Astrocyte (in vitro differentiated cells and primary cell): ENCODE results near the gene SH3RF1. TPM values are rescaled to one million over a fixed set of nuclear protein-coding genes. Genes with fewer than 3 reads are reported as not detected.

ENCODE experiments used
- DNase-seq: peaks from one replicate; pipeline ENCODE4 v3.0.0-alpha.2; 2010; ENCODE audit warnings: low read depth
- FAIRE-seq: peaks from 2 replicates; lab custom pipeline; 2011; peaks lifted over from hg19 to GRCh38; lab: Jason Lieb, UNC
- H2AFZ ChIP-seq: 2 replicates; pipeline ENCODE4 v1.6.0; 2012; ENCODE audit warnings: low read depth, low read length, inconsistent platforms
- H3K27ac ChIP-seq: 2 replicates; pipeline ENCODE4 v1.5.1; 2011; ENCODE audit warnings: low read depth, low read length, inconsistent platforms
- H3K27me3 ChIP-seq: 2 replicates; pipeline ENCODE4 v1.6.0; 2011; ENCODE audit warnings: low read length, inconsistent platforms; ENCODE audit not compliant: insufficient read depth
- H3K36me3 ChIP-seq: 2 replicates; pipeline ENCODE4 v1.5.1; 2011; ENCODE audit warnings: low read length, inconsistent platforms; ENCODE audit not compliant: insufficient read depth
- H3K4me1 ChIP-seq: 2 replicates; pipeline ENCODE4 v1.5.1; 2011; ENCODE audit warnings: low read length, inconsistent platforms; ENCODE audit not compliant: insufficient read depth
- H3K4me2 ChIP-seq: 2 replicates; pipeline ENCODE4 v1.6.0; 2012; ENCODE audit warnings: low read length, inconsistent platforms
- H3K4me3 ChIP-seq: 2 replicates; pipeline ENCODE4 v1.5.1; 2011; ENCODE audit warnings: low read depth, mild to moderate bottlenecking, low read length, inconsistent platforms; ENCODE audit not compliant: insufficient read depth
- H3K79me2 ChIP-seq: 2 replicates; pipeline ENCODE4 v1.6.0; 2012; ENCODE audit warnings: mild to moderate bottlenecking, low read length, inconsistent platforms; ENCODE audit not compliant: insufficient read depth
- H3K9ac ChIP-seq: 2 replicates; pipeline ENCODE4 v1.6.0; 2012; ENCODE audit warnings: mild to moderate bottlenecking, low read length, inconsistent platforms
- H3K9me3 ChIP-seq: 2 replicates; pipeline ENCODE4 v1.5.1; 2012; ENCODE audit warnings: low read depth, mild to moderate bottlenecking, low read length, inconsistent platforms; ENCODE audit not compliant: insufficient read depth
- H4K20me1 ChIP-seq: 2 replicates; pipeline ENCODE4 v1.6.0; 2012; ENCODE audit warnings: low read length, inconsistent platforms; ENCODE audit not compliant: insufficient read depth
- H3K27ac Mint-ChIP-seq: one replicate; pipeline ENCODE4 v1.8.0; 2021; ENCODE audit warnings: mild to moderate bottlenecking, mixed read lengths; ENCODE audit not compliant: unreplicated experiment
- H3K27me3 Mint-ChIP-seq: one replicate; pipeline ENCODE4 v1.8.0; 2021; ENCODE audit warnings: low read depth, mixed read lengths; ENCODE audit not compliant: unreplicated experiment
- H3K36me3 Mint-ChIP-seq: one replicate; pipeline ENCODE4 v1.8.0; 2021; ENCODE audit warnings: low read depth, mixed read lengths; ENCODE audit not compliant: unreplicated experiment
- H3K4me1 Mint-ChIP-seq: one replicate; pipeline ENCODE4 v1.8.0; 2021; ENCODE audit warnings: low read depth, mixed read lengths; ENCODE audit not compliant: unreplicated experiment
- H3K4me3 Mint-ChIP-seq: one replicate; pipeline ENCODE4 v1.8.0; 2021; ENCODE audit warnings: mild to moderate bottlenecking, moderate library complexity, mixed read lengths; ENCODE audit not compliant: unreplicated experiment
- H3K9me3 Mint-ChIP-seq: one replicate; pipeline ENCODE4 v1.8.0; 2021; ENCODE audit warnings: mild to moderate bottlenecking, mixed read lengths; ENCODE audit not compliant: unreplicated experiment
- CTCF ChIP-seq: IDR thresholded peaks from 2 replicates; pipeline ENCODE4 v1.5.1; 2011; ENCODE audit warnings: low read depth, mild to moderate bottlenecking, inconsistent platforms, low read length, moderate library complexity; ENCODE audit not compliant: insufficient read depth
- EZH2 ChIP-seq: IDR thresholded peaks from 2 replicates; pipeline ENCODE4 v1.6.1; 2012; ENCODE audit warnings: mild to moderate bottlenecking, low read length, inconsistent platforms; ENCODE audit not compliant: insufficient read depth
- total RNA-seq: library from RNA; stranded (reverse); gene quantifications from 2 replicates; pipeline ENCODE4 v1.2.1, GENCODE V29; 2021

Gene SH3RF1
- total RNA-seq, 1 donor from 2014 or later, result 25.9 TPM

DNA sequence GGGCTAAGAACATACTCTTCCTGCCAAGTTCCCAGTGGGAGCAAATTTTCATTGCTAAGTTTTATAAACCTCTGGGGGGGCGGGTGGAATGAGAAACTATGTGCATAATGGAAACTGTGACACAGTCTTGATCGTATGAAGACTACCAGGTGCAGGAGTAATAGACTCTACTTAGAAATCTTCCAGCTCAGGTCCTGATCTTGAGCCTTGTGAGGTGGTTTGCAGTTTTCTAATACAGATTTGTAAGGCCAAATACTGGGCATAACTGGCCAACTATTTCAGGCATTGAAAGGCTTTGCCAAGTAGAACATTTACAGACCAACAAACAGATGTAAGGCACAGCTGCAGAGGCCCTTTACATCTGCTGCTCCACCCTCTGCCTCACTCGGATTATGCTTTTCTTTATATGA lies 171.0 kb downstream of the SH3RF1 start:
- H3K4me2 ChIP-seq, result no peak overlapping the region
- FAIRE-seq (no peak), DNase-seq (peak; percentile 79)
- H3K4me3 Mint-ChIP-seq, result no peak overlapping the region
- H4K20me1 ChIP-seq, result peaks cover 13% of the 10 kb centered on the region
- peaks cover 19% of the 10 kb centered on the region for H3K36me3 Mint-ChIP-seq
- H3K9me3 ChIP-seq, result no peaks in the 10 kb centered on the region
- H3K27ac Mint-ChIP-seq, result no peak overlapping the region
- H3K27ac ChIP-seq, result peak overlapping the region; percentile 45
- no peaks in the 10 kb centered on the region for H3K27me3 Mint-ChIP-seq
- H3K4me3 ChIP-seq, result no peak overlapping the region
- H3K27me3 ChIP-seq, result no peaks in the 10 kb centered on the region
- no peaks in the 10 kb centered on the region for H3K9me3 Mint-ChIP-seq
- no peak overlapping the region for H3K9ac ChIP-seq
- peaks cover 26% of the 10 kb centered on the region for H3K4me1 Mint-ChIP-seq
- TF ChIP-seq EZH2, result no peak
- TF ChIP-seq CTCF, result no peak
- peaks cover 33% of the 10 kb centered on the region for H3K79me2 ChIP-seq
- H2AFZ ChIP-seq, result no peak overlapping the region
- H3K4me1 ChIP-seq, result peaks cover 26% of the 10 kb centered on the region
- H3K36me3 ChIP-seq, result peaks cover 35% of the 10 kb centered on the region

DNA sequence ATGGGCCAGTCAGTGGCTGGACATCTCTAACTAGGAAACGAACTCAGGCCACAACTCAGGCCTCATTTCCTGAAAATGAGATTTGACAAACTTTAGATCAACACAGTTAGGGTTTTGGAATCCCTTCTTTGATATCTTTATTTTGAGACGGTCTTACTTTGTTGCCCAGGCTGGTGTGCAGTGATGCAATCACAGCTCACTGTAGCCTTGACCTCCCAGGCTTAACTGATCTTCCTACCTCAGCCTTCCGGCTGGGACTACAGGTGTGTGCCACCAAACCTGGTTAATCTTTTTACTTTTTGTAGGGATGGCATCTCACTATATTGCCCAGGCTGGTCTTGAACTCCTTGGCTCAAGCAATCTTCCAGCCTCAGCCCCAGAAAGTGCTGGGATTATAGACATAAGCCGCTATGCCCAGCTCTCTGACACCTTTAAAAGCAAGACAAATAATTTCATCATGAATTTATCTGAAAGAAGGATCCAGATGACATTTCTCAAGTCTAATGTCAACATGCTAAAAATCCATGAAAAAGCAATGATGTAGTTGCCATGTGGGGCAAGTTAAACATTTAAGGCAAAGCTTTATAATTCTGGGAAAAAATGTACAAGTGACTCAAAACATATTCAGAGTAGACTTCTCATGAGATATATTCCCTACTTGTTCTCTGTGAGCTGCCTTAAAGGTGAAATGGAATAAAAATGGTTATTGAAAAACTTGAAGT lies 171.6 kb downstream of the SH3RF1 start:
- H3K4me1 Mint-ChIP-seq, result peaks cover 26% of the 10 kb centered on the region
- H3K4me1 ChIP-seq, result peaks cover 24% of the 10 kb centered on the region
- peak overlapping the region; percentile 38 for H3K4me2 ChIP-seq
- peak overlapping the region; percentile 27 for H3K27ac Mint-ChIP-seq
- FAIRE-seq (no peak), DNase-seq (no peak)
- H3K27ac ChIP-seq, result peak overlapping the region; percentile 45
- H3K4me3 ChIP-seq, result no peak overlapping the region
- H3K27me3 ChIP-seq, result no peaks in the 10 kb centered on the region
- peaks cover 28% of the 10 kb centered on the region for H3K79me2 ChIP-seq
- peaks cover 19% of the 10 kb centered on the region for H3K36me3 Mint-ChIP-seq
- no peaks in the 10 kb centered on the region for H3K9me3 ChIP-seq
- TF ChIP-seq EZH2 (no peak), CTCF (no peak)
- no peak overlapping the region for H3K9ac ChIP-seq
- no peak overlapping the region for H3K4me3 Mint-ChIP-seq
- no peaks in the 10 kb centered on the region for H3K9me3 Mint-ChIP-seq
- no peaks in the 10 kb centered on the region for H3K27me3 Mint-ChIP-seq
- peaks cover 11% of the 10 kb centered on the region for H4K20me1 ChIP-seq
- no peak overlapping the region for H2AFZ ChIP-seq
- peaks cover 34% of the 10 kb centered on the region for H3K36me3 ChIP-seq

DNA sequence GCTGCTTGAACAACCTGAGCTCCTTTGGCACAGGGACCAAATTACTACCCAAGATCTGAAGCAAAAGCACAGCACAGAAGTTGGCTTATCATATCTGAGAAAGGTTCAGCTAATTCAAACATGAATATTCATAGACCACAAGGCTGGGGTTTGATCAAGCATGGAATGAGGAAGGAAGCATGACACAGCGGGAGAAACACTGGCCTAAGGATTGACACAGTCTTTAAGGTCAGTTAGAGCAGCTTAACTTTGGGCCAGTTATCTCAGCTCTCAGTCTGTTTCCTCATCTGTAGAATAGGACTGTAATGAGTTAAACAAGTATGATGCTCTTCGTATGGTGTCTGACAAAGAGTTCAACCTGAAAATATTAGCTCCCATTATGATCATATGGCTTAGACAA lies 172.2 kb downstream of the SH3RF1 start:
- FAIRE-seq (peak; percentile 58), DNase-seq (peak; percentile 56)
- Mint-ChIP-seq H3K36me3 (peaks cover 19% of the 10 kb centered on the region), H3K9me3 (no peaks in the 10 kb centered on the region), H3K27me3 (no peaks in the 10 kb centered on the region), H3K27ac (no peak overlapping the region), H3K4me3 (peak overlapping the region; percentile 8), H3K4me1 (peaks cover 23% of the 10 kb centered on the region)
- peak overlapping the region; percentile 45 for H3K27ac ChIP-seq
- H3K4me2 ChIP-seq, result peak overlapping the region; percentile 38
- peaks cover 26% of the 10 kb centered on the region for H3K79me2 ChIP-seq
- no peaks in the 10 kb centered on the region for H3K9me3 ChIP-seq
- H3K36me3 ChIP-seq, result peaks cover 36% of the 10 kb centered on the region
- peaks cover 20% of the 10 kb centered on the region for H3K4me1 ChIP-seq
- H2AFZ ChIP-seq, result no peak overlapping the region
- no peak overlapping the region for H3K9ac ChIP-seq
- no peaks in the 10 kb centered on the region for H3K27me3 ChIP-seq
- peaks cover 8% of the 10 kb centered on the region for H4K20me1 ChIP-seq
- TF ChIP-seq EZH2, result no peak
- no peak overlapping the region for H3K4me3 ChIP-seq
